GM18909 (cell line): ENCODE data around the gene ZNF644.

Experiments used
- ATAC-seq: cut with Tn5 transposase; IDR thresholded peaks from one replicate; pipeline ENCODE4 v1.9.1; 2021; ENCODE audit warnings: mild to moderate bottlenecking; ENCODE audit not compliant: unreplicated experiment, poor library complexity

Gene ZNF644

DNA sequence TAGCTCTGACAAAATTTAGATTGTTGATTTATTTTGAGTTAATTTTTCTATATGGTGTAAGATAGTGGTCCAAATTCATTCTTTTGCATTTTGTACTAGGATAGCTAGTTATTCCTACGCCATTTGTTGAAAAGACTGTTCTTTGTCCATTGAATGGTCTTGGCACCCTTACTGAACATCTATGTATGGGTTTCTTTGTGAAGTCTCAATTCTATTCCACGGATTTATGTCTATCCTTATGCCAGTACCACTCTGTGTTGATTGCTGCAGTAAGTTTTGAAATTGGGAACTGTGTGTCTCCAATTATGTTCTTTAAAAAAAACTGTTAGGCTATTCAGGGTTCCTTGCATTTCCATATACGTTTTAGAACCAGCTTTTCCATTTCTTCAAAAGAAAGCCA lies 145.7 kb downstream of the ZNF644 start:
- no peak for ATAC-seq
